ENCODE data around the gene NAA16. TPM values are rescaled to one million over a fixed set of nuclear protein-coding genes. Genes with fewer than 3 reads are reported as not detected.

The NAA16 gene
- total RNA-seq, 4 donors from 2014 or later, result 14.3 to 41.0 (median 22.6) TPM

DNA sequence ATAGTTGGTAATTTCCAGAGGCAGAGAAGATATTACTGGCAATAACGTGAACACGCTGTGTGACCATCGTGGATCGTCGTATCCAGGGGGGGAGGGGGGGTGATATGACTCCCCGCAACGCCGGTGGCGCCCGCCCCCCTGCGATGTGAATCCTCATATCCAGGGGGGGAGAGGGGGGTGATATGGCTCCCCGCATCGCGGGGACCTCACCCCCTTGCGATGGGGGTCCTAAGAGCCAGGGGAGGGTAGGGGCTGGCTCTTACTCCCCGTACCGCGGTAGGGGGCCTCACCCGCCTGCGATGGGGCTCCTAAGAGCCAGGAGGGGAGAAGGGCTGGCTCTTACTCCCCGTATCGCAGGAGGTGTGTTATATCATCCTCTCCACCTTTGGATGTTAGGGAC, 115.0 kb downstream of the NAA16 start:
- DNase-seq (ENCODE audit: low spot score in 2 of 2), result no peak
- Histone ChIP-seq H3K9me3 (no peaks in the 10 kb centered on the region), H3K4me1 (peaks cover 8% of the 10 kb centered on the region), H3K4me3 (no peak overlapping the region), H3K36me3 (no peaks in the 10 kb centered on the region), H3K27ac (no peak overlapping the region), H3K27me3 (peaks cover 13% of the 10 kb centered on the region)
- 83% methylated on average over 22 of the region's 22 CpGs for WGBS
- TF ChIP-seq EP300 (IDR thresholded peaks at IDR 0.05) (no peak), CTCF (IDR thresholded peaks at IDR 0.05) (no peak), POLR2A (IDR thresholded peaks at IDR 0.05) (no peak), POLR2AphosphoS5 (IDR thresholded peaks at IDR 0.05) (no peak)

Other genes with a start within 250 kb of the NAA16 start
- gene WBP4, start 249.8 kb upstream of the NAA16 start, total RNA-seq, result 10 to 100 TPM in 3 of 4 donors, 1 to 10 TPM in 1; 6.1 to 14.6 (median 11.5) TPM
- gene KBTBD6, start 178.5 kb upstream of the NAA16 start, total RNA-seq, result 1 to 10 TPM; 3.7 to 7.3 (median 5.0) TPM
- gene KBTBD7, start 116.7 kb upstream of the NAA16 start, total RNA-seq, result 1 to 10 TPM; 4.5 to 8.0 (median 6.0) TPM
- gene MTRF1, start 47.7 kb upstream of the NAA16 start, total RNA-seq, result 10 to 100 TPM in 1 of 4 donors, 1 to 10 TPM in 3; 7.0 to 12.9 (median 7.6) TPM
- 100 to 1,000 TPM in 2 of 4 donors, 10 to 100 TPM in 2; 65.5 to 145 (median 85.7) TPM for gene RGCC, start 146.3 kb downstream of the NAA16 start, total RNA-seq

All from suprapubic skin (tissue), 4 donors.